Measurements from ENCODE around the gene CHRNA9. TPM values are rescaled to one million over a fixed set of nuclear protein-coding genes. Genes with fewer than 3 reads are reported as not detected.

Gene CHRNA9
- total and polyA plus RNA-seq, 2 of the 13 experiments (the other 11 are each of a cell fraction or from before 2014, with no cell fraction given), result not detected

DNA sequence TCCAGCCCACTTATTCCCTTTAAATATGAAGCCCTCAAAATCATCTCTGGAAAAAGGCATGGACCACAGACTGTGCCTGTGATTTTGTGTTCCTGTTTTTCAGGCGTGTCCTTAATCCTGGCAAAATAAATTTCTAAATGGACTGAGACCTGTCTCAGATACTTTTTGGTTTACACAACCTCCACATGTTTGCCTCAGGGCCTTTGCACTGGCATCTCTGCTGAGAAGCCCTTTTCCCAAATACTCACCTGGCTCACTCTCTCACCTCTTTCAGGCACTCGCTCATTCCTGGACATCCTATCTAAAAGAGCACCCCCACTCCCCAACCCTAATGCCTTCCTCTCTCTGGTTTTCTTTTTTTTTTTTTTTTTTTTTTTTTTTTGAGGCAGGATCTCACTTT, 40.5 kb downstream of the CHRNA9 start:
- no peak for FAIRE-seq
- in situ Hi-C loops (cut with HindIII; ENCODE audit: extremely low pct_ligation_motif_present, low pct_unique_long_range_greater_than_20kb), result no loop called here

More for the DNA sequence above, 40.5 kb downstream of the CHRNA9 start:
- H3K4me1 ChIP-seq (ENCODE audit: insufficient read depth, low read length), result peaks cover 4% of the 10 kb centered on the region; the same call in 1 of the 2 replicates
- no peak for ATAC-seq
- no peak overlapping the region for H2AFZ ChIP-seq (ENCODE audit: low read length)
- no peaks in the 10 kb centered on the region for H3K9me3 ChIP-seq (ENCODE audit: low read length)
- H3K4me2 ChIP-seq (ENCODE audit: low read depth, low read length), result no peak overlapping the region
- intact Hi-C loops (cut with micrococcal nuclease; ENCODE audit: unreplicated experiment), result no loop called here
- no peaks in the 10 kb centered on the region for H4K20me1 ChIP-seq (ENCODE audit: insufficient read depth, low read length)
- no peaks in the 10 kb centered on the region for H3K36me3 ChIP-seq (replicated peaks in 1 of 2; ENCODE audit: control insufficient read depth in 1 of 2, insufficient read depth in 2 of 2, low read length in 2 of 2)
- WGBS (ENCODE audit: low lambda C conversion rate), result 45% methylated on average over 2 of the region's 2 CpGs
- TF ChIP-seq, protein P1, sequence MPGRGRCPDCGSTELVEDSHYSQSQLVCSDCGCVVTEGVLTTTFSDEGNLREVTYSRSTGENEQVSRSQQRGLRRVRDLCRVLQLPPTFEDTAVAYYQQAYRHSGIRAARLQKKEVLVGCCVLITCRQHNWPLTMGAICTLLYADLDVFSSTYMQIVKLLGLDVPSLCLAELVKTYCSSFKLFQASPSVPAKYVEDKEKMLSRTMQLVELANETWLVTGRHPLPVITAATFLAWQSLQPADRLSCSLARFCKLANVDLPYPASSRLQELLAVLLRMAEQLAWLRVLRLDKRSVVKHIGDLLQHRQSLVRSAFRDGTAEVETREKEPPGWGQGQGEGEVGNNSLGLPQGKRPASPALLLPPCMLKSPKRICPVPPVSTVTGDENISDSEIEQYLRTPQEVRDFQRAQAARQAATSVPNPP (CRISPR knock-in tag; IDR thresholded peaks at IDR 0.05), result no peak
- TF ChIP-seq, protein P2, sequence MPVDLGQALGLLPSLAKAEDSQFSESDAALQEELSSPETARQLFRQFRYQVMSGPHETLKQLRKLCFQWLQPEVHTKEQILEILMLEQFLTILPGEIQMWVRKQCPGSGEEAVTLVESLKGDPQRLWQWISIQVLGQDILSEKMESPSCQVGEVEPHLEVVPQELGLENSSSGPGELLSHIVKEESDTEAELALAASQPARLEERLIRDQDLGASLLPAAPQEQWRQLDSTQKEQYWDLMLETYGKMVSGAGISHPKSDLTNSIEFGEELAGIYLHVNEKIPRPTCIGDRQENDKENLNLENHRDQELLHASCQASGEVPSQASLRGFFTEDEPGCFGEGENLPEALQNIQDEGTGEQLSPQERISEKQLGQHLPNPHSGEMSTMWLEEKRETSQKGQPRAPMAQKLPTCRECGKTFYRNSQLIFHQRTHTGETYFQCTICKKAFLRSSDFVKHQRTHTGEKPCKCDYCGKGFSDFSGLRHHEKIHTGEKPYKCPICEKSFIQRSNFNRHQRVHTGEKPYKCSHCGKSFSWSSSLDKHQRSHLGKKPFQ (CRISPR knock-in tag; IDR thresholded peaks at IDR 0.05; ENCODE audit: insufficient replicate concordance), result no peak
- TF ChIP-seq ZNF30 (CRISPR knock-in tag; IDR thresholded peaks at IDR 0.05) (no peak), ELF1 (CRISPR knock-in tag; IDR thresholded peaks at IDR 0.05) (no peak), GABPB1 (CRISPR knock-in tag; IDR thresholded peaks at IDR 0.05) (no peak), ZBTB21 (CRISPR knock-in tag; IDR thresholded peaks at IDR 0.05) (no peak), ZNF207 (IDR thresholded peaks at IDR 0.05; ENCODE audit: borderline replicate concordance) (no peak), DR1 (CRISPR knock-in tag; IDR thresholded peaks at IDR 0.05) (no peak), NKX3-1 (CRISPR knock-in tag; IDR thresholded peaks at IDR 0.05) (no peak)
- TF ChIP-seq, protein P3, sequence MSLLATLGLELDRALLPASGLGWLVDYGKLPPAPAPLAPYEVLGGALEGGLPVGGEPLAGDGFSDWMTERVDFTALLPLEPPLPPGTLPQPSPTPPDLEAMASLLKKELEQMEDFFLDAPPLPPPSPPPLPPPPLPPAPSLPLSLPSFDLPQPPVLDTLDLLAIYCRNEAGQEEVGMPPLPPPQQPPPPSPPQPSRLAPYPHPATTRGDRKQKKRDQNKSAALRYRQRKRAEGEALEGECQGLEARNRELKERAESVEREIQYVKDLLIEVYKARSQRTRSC (CRISPR knock-in tag; IDR thresholded peaks at IDR 0.05; ENCODE audit: low read depth), result no peak
- BruUV-seq (replicated peaks), result no TSS peak
- ChIA-PET CTCF (ENCODE audit: low intra/inter-chr PET ratio, low total read pairs) (no interaction called here), POLR2A (no interaction called here)
- H3K79me2 ChIP-seq (ENCODE audit: insufficient read depth, low read length), result no peaks in the 10 kb centered on the region
- no peak overlapping the region for H3K9ac ChIP-seq (ENCODE audit: insufficient read depth, low read depth, low read length)
- H3K4me3 ChIP-seq (replicated peaks in 1 of 3; ENCODE audit: insufficient read depth in 1 of 3, low read depth in 2 of 3, low read length in 3 of 3), result no peak overlapping the region
- H3K27me3 ChIP-seq (ENCODE audit: control insufficient read depth in 1 of 2, insufficient read depth in 2 of 2, low read length in 2 of 2), result peaks cover 0 to 1% of the 10 kb centered on the region in 2 experiments; a peak in 2 of 5 replicates
- no peak overlapping the region for H3K27ac ChIP-seq (ENCODE audit: extremely low read length, insufficient read depth, low read length)
- DNase-seq (ENCODE audit: low spot score), result no peak
